GM10847 (cell line): Measurements from ENCODE around the gene MAMDC4.

Source experiments
- POLR2A ChIP-seq: IDR thresholded peaks from 2 replicates; pipeline ENCODE4 v1.6.1; 2011; ENCODE audit not compliant: insufficient read length; ENCODE audit errors: extremely low read depth

MAMDC4 gene

DNA sequence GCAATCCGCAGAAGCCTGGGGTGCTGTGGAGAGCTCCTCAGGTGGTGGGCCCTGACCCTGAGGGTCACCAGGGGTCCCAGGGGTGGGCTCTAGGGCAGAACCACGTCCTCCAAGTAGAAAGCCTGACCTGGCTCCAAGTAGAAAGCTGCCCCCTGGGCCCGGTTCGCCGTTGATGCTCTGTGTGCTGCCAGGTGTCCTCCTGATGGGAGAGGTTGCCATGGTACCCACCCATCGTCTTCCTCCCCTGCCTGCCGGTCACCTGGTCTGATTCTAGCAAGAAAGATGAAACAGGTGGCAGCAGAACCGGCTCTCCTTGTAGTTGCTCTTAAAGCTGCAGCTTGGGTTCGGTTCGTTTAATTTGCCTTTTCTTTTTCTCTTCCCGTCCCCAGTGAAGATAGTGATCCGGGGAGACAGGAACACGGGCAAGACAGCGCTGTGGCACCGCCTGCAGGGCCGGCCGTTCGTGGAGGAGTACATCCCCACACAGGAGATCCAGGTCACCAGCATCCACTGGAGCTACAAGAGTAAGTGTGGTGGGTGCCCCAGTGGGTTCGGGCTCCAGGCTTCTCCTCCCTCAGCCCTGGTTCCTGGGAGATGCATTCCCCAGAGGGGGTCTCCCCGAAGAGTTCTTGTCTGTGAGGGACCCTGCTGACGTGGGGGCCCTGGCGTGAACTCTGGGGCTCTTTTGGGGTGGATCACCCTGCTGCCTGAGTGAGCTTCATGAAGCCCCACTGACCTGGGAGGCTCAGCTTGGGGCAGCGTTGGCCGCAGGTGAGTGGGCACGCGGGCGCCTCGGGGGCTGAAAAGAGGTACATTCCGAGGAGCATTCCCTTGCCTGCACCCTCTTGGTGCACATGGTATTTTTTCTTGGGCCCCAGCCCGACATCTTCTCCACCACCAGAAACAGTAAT, 28.8 kb upstream of the MAMDC4 start:
- TF ChIP-seq POLR2A: no peak

DNA sequence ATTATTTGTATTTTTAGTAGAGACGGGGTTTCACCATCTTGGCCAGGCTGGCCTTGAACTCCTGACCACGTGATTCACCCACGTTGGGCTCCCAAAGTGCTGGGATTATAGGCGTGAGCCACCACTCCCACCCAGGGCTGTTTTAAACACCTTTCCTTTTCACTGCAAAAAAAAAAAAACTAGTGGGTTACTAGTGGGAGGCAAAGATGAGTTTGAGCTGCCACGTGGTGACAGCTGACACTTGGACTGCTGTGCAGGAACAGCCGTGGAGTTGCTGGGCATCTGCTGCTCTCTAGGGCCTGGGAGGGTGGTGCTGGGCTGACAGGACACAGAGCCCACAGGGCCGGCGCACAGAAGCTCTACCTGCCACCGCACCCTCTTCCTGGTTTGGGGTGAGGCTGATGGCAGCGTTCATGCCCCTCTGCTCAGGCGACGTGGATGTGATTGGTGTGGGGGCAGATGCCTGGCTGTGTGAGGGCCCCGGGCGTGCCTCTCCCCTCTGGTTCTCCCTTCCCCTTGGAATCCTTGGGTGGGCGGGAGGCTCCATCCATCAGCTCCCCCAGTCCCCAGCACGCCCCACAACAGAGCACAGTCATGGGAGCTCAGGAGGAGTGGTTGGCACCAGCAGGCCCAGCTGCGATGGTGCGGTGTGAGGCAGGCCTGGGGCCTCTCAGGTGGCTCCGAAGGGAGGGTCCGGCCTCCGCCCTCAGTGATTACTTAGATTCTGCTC, 27.5 kb upstream of the MAMDC4 start:
- TF ChIP-seq POLR2A: no peak

DNA sequence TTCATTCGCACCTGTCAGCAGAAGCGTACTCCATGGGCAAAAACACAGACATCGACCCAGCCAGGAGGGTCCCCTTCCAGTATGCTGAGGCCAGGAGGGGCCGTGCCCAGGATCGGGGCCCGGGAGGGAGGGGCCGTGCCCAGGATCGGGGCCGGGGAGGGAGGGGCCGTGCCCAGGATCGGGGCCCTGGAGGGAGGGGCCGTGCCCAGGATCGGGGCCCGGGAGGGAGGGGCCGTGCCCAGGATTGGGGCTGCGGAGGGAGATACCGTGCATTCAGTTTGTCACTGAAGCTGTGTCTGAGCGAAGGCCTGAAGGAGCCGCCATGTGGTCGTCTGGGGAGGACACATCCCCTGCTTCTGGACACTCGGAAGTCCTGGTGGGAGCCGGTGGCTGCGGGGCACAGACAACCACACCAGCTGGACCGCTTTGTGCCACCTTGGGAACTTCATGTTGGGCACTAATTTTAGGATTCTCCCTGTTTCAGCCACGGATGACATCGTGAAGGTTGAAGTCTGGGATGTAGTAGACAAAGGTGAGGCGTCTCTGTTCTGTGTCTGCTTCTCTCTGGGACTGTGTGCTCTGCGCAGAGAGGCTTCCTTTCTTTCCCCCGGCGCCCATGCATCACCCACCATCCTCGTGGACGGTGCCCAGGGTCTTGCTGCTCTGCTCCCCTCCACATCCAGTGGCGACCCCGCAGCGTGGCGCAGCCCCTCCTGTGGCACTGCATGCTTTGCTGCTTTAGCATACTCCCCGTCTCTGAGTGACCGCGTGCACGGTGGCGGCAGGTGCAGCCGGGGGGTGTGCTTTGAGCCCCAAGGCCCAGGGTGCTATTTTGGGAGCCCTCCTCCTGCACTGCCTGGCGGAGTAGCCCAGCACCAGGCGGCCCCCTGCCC, 26.6 kb upstream of the MAMDC4 start:
- no peak for TF ChIP-seq POLR2A

DNA sequence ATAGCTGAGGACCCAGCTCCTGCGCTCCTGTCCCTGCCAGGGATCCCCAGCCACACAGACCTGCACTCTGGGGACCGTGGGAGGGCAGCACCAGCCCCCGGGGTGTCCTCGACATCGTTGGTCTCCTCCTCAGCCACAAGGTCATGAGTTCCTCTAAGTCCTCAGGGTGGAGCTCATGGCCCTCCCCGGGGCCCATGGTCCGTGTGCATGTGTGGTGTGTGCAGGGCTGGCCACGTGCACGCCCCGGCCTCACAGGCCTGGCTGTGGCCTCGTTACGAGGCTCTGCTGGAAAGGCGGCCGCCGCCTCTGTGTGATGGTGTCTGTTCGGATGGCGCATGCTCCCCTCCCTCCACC, 26.0 kb upstream of the MAMDC4 start:
- TF ChIP-seq POLR2A: no peak

DNA sequence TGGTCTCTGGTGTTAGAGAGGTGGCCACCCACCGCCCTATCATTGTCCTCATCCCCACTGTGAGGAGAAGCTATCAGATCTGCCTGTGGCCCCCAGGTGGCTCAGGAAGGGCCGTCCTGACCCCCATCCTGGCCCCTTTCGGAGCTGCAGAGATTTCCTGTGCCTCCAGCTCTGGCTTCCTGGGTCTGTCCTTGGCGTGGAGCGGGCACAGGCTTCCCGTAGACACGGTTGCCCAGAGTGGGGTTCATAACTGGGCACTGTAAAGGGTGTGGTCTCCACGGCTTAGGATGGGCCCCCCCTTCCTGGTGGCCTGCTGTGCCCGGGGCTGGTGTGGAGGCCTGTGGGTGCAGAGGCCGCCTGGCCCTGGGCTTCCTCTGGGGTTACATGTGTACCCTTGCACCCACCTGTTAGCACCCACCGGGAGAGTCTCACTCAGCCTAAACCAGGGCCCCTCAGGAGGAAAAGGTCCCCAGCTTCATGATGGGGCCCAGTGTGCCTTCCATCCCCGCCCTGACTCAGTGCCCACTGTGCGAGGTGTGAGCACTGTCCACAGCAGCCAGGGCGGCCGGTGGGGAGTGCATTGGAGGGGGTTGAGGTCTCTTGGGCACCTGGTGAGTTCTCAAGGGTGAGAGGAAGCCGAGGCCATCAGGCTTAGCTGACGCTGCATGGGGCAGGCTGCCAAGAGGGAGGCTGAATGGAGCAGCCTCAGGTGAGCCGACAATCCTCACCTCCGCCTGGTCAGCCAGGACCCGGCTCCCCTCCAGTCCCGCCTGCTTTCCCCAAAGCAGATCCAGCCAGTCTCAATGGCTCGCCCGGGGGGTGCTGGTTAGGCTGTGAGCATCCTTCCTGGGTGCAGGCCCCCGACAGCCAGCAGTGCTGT, 25.2 kb upstream of the MAMDC4 start:
- no peak for TF ChIP-seq POLR2A

DNA sequence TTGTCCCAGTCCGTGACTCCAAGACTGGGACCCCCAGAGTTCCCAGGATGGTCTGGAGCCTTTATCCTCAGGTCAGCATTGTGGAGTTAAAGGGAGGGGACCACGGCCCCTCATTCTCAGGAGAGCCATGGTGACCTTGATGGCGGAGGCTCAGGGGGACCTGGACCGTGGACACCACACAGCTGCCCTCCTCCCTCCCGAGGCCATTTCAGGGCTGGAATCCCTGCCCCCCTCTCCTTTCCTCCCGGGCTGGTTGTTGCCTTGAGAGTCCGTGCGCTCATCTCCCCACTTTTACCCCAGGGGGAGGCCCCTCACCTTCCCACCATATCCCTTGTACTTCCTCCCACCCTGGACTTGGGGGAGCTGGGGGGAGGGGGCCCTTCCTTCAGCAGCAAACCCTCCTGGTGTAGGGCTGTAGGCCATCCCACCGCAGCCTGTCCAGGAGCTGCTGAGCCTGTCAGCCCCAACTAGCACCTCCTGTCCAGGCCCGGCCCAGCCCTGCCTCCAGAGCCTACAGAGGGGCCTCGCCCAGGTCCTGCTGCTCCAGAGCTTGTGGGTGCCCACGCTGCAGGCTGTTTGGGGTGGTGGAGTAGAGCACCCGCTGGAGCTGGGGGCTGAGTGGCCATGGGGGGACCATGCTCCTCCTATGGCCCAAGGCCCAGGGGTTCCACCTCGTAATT, 24.2 kb upstream of the MAMDC4 start:
- TF ChIP-seq POLR2A: no peak

DNA sequence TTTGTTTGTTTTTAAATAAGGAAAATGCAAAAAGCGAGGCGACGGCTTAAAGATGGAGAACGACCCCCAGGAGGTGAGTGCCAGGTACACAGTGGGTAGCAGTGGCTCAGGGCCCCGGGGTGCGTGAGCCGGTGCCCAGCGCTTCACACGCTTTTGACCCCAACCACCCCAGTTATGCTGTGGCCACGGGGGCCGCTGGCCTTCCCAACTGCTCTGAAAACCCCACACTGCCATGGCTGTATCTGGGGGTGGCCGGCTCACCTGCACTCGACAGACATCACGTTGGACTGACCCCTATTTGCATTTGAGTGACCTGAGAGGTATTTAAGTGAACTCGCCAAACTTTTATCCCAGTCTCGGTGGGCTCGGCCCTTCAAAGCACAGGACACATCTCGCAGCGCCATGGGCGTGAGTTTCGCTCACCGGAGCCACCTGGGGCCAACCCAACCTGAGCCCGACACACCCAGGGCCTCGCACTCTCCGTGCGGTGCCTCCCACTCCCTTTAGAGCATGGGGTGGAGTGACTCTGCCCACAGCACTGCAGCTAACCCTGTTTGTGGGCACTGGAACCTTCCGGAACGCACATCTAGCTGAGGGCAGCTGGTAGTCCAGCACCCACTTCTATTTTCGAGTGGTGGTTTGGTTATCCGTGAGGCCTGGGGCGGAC, 23.5 kb upstream of the MAMDC4 start:
- no peak for TF ChIP-seq POLR2A

DNA sequence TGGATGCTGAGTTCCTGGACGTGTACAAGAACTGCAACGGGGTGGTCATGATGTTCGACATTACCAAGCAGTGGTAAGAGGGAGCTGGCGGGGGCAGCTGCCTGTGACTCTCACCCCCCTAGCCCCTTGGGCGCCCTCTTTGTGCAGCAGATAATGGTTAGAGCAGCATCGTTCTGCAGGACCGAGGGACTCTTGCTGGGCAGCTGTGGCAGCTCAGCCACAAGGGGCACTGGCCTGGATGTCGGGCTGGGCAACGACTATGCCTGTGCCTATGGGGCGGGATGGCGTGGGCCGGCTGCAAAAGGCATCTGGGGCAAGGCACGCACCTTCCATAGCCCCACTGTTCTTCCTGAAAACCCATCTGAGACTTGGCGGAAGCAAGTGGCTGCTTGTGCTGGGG, 22.7 kb upstream of the MAMDC4 start:
- no peak for TF ChIP-seq POLR2A

DNA sequence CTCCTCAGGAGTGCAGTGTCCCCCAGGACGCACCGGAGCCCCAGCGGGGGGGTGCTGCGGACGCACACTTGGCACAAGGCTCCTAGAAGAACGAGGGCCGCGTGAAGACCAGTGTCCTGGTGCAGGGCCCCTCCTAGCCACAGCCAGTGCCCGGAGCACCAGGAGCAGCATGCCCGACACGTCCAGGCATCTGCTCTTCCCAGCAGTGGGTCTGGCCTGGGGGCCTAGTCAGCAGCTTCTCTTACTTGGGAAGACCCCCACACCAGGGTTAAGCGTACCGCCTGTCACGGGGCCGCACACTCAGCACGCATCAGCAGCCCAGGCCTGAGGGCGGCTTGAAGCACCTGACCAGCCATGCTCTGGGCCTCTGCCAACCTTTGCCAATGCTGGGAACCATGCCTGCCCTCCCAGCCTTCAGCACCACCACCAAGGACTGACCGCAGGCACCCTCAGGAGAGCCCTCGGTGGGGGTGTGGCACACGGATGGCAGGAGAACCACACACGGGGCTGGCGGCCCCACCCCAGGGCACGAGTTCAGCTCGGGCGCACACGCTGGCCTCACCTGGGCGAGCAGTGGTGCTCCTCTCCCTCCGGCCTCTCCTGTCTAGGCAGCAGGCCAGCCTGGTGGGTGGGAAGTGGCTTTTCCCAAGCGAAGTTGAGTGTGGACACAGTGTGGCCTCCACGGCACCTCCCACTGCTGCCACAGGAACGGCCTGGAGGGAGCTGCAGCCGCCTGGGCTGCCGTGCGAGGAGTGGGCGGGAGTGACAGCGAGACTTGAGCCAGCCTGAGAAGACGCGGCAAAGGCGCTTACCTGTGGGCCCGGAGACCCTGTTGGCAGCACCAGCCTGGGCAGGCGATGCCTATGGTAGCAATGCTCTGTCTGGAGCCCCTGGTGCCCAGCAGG, 21.9 kb upstream of the MAMDC4 start:
- no peak for TF ChIP-seq POLR2A

DNA sequence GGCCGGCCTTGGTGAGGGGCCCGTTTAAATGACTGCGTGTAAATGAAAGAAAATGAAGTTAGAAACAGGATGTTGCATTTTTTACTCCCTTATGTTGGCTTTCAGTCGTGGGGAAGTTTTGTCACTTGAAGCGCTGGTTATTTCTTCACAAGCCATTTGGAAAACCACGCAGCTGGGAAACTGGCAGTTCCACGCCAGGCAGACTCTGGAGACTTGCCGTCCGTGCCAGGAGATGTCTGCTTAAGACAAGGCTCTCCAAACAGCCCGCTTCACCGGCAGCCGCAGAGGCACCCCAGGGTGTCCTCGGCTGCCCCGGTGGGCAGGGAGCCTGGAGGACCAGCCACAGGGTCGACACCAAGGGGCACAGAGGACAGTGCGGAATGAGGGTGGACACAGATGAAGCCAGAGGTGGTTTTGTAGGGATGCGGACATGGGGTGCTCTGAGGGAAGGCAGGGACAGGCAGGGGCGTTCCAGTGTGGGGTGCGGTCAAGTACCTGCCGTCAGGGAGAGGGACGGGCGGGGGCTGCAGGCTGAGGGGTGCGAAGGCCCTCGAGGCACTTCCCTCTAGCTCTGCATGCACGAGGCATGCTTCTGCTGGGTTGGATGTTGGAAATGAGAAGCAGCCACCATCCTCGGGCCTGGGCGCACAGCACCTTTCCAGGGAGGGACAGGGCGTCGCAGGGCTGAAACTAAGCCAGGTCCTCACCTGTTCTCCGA, 21.0 kb upstream of the MAMDC4 start:
- no peak for TF ChIP-seq POLR2A

DNA sequence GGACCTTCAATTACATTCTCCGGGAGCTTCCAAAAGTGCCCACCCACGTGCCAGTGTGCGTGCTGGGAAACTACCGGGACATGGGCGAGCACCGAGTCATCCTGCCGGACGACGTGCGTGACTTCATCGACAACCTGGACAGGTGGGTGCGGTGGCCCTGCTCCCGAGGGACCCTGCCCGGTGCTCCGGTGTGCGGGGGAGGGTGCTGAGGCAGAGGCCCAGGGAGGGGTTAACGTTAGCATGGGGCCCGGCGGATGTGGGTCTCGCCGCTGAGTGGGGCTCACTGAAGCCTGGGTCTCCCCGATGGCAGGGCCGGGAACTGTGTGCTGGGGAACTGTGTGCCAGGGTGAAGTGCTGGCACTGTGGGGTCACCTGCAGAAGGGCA, 20.4 kb upstream of the MAMDC4 start:
- TF ChIP-seq POLR2A: no peak

DNA sequence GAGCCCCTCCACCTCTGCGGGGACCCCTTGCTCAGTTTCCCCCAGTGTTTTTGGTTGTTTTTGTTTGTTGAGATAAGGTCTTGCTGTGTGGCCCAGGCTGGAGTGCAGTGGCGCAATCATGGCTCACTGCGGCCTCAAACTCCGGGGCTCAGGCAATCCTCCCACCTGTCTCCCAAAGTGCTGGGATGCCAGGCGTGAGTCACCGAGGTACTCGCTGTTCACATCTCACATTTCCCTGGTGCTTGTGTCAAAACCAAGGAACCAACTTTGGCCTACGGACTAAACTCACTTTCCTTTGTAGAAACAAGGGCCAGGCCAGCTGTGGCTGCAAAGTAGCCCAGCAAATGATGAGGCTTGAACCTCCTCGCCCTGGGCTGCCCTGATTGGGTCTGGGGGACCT, 19.6 kb upstream of the MAMDC4 start:
- TF ChIP-seq POLR2A: no peak
